Mesenchymal stem cell (in vitro differentiated cells and primary cell): ENCODE measurements around the gene MARK3.

Experiments used
- DNase-seq: peaks from one replicate; pipeline ENCODE4 v3.0.0-alpha.2; 2013
- H2AFZ ChIP-seq: one replicate; pipeline ENCODE4 v1.6.1; 2013; ENCODE audit warnings: low read depth, mild to moderate bottlenecking, control low read depth, inconsistent platforms, low read length, moderate library complexity
- H2AK5ac ChIP-seq: 2 replicates; pipeline ENCODE4 v1.6.1; 2013; ENCODE audit warnings: low read length, moderate library complexity, mild to moderate bottlenecking, inconsistent platforms; ENCODE audit not compliant: severe bottlenecking
- H2BK120ac ChIP-seq: one replicate; pipeline ENCODE4 v1.6.1; 2013; ENCODE audit warnings: low read depth, mild to moderate bottlenecking, inconsistent platforms, low read length, moderate library complexity
- H2BK12ac ChIP-seq, 2 experiments: one replicate each; pipeline ENCODE4 v1.6.1; 2013; ENCODE audit warnings: inconsistent platforms in 2 of 2, low read length in 2 of 2, mild to moderate bottlenecking in 2 of 2, moderate library complexity in 2 of 2, control low read depth in 1 of 2
- H2BK15ac ChIP-seq: one replicate; pipeline ENCODE4 v1.6.1; 2013; ENCODE audit warnings: mild to moderate bottlenecking, low read depth, inconsistent platforms; ENCODE audit not compliant: poor library complexity, severe bottlenecking
- H2BK5ac ChIP-seq: 2 replicates; pipeline ENCODE4 v1.6.1; 2013; ENCODE audit warnings: low read depth, mild to moderate bottlenecking, low read length, control low read depth, inconsistent platforms; ENCODE audit not compliant: poor library complexity, severe bottlenecking
- H3K14ac ChIP-seq, 2 experiments: one replicate each; pipeline ENCODE4 v1.6.1; 2013; ENCODE audit warnings: inconsistent platforms in 2 of 2, low read length in 2 of 2, control low read depth in 1 of 2, mild to moderate bottlenecking in 1 of 2, moderate library complexity in 1 of 2
- H3K18ac ChIP-seq, 2 experiments: one replicate each; pipeline ENCODE4 v1.6.1; 2013; ENCODE audit warnings: inconsistent platforms in 2 of 2, low read length in 2 of 2, control low read depth in 1 of 2, low read depth in 1 of 2, mild to moderate bottlenecking in 1 of 2
- H3K23ac ChIP-seq, 2 experiments: one replicate each; pipeline ENCODE4 v1.6.1; 2013; ENCODE audit warnings: inconsistent platforms in 2 of 2, low read length in 2 of 2, mild to moderate bottlenecking in 2 of 2, moderate library complexity in 2 of 2, control low read depth in 1 of 2
- H3K27ac ChIP-seq: 2 replicates; pipeline ENCODE4 v1.5.1; 2013; ENCODE audit warnings: mild to moderate bottlenecking, moderate library complexity, low read length, control low read depth, inconsistent platforms; ENCODE audit not compliant: poor library complexity, severe bottlenecking
- H3K27me3 ChIP-seq, 2 experiments: 2 replicates each; pipeline versions ENCODE4 v1.6.1 to v1.7.0; 2013; ENCODE audit warnings: low read length in 2 of 2, mild to moderate bottlenecking in 2 of 2, moderate library complexity in 2 of 2, control low read depth in 1 of 2, inconsistent platforms in 1 of 2; ENCODE audit not compliant: control insufficient read depth in 1 of 2, insufficient read depth in 1 of 2
- H3K36me3 ChIP-seq, 2 experiments: 2 replicates each; pipeline versions ENCODE4 v1.6.1 to v1.7.0; 2013; ENCODE audit warnings: low read length in 2 of 2, control low read depth in 1 of 2, inconsistent platforms in 1 of 2, low read depth in 1 of 2, mild to moderate bottlenecking in 1 of 2; ENCODE audit not compliant: insufficient read depth in 2 of 2, control insufficient read depth in 1 of 2
- H3K4ac ChIP-seq, 2 experiments: one replicate each; pipeline ENCODE4 v1.6.1; 2013; ENCODE audit warnings: inconsistent platforms in 2 of 2, low read length in 2 of 2, mild to moderate bottlenecking in 2 of 2, moderate library complexity in 2 of 2, control low read depth in 1 of 2, low read depth in 1 of 2
- H3K4me1 ChIP-seq: 2 replicates; pipeline ENCODE4 v1.6.1; 2013; ENCODE audit warnings: low read depth, low read length, control low read depth; ENCODE audit not compliant: control insufficient read depth, insufficient read depth
- H3K4me2 ChIP-seq: 2 replicates; pipeline ENCODE4 v1.6.1; 2013; ENCODE audit warnings: low read length, mild to moderate bottlenecking, inconsistent platforms; ENCODE audit not compliant: poor library complexity, severe bottlenecking
- H3K4me3 ChIP-seq, 2 experiments: 2 replicates each; pipeline versions ENCODE4 v1.5.1 to v1.7.0; 2013; ENCODE audit warnings: low read length in 2 of 2, mild to moderate bottlenecking in 2 of 2, control low read depth in 1 of 2, low read depth in 1 of 2; ENCODE audit not compliant: insufficient read depth in 1 of 2
- H3K79me1 ChIP-seq: replicated peaks from 2 replicates; pipeline ENCODE4 v1.6.1; 2013; ENCODE audit warnings: mild to moderate bottlenecking, control low read depth, low read length, inconsistent platforms; ENCODE audit not compliant: poor library complexity, severe bottlenecking
- H3K9ac ChIP-seq: 2 replicates; pipeline ENCODE4 v1.7.0; 2013; ENCODE audit warnings: mild to moderate bottlenecking, low read length, moderate library complexity
- H3K9me3 ChIP-seq: 2 replicates; pipeline ENCODE4 v1.7.0; 2013; ENCODE audit warnings: mild to moderate bottlenecking, low read length; ENCODE audit not compliant: control insufficient read depth
- H4K8ac ChIP-seq: one replicate; pipeline ENCODE4 v1.6.1; 2013; ENCODE audit warnings: inconsistent platforms, mild to moderate bottlenecking, low read length, moderate library complexity
- H4K91ac ChIP-seq: one replicate; pipeline ENCODE4 v1.6.1; 2013; ENCODE audit warnings: mild to moderate bottlenecking, low read length, inconsistent platforms
- WGBS: methylation state at CpG from one replicate; pipeline ENCODE4 v1.1.7; 2013; ENCODE audit warnings: mixed read lengths; 5-methylcytosine and 5-hydroxymethylcytosine counted together

Gene MARK3

DNA sequence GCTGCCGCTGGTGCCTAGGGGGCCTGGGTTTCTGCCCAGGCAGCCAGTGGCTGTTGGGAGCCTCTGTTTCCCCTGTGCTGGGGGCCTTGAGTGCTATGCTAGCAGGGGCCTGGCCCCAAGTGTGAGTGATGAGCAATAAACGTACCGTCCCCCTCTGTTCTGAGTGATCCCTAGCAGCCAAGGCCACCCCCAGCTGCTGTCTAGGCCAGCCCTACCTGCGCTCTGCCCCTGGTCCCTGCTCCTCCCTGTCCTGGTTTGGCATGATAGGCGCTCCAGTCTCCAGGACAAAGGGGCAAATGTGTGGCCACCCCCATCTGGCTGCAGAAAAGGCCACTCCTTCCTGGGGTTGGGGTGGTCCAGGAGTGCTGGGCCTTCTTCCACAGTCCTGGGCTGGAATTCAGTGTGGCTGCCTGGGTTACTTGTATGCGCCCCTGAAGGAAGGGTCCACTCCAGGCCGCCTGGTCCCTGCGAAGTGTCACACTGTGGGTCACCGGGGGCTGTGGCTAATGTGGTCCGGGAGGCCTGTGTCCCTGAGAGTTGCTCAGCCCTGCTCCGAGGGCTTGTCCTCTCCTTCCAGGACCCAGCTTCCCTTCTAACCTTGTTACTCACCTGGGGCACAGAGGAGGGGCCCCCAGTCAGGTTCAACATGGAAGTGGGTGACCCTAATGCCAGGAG lies 150.8 kb downstream of the MARK3 start:
- Histone ChIP-seq H3K79me1 (peaks cover 15% of the 10 kb centered on the region), H2BK120ac (no peak overlapping the region), H3K36me3 (peaks cover 12 to 66% of the 10 kb centered on the region in 2 experiments), H4K91ac (no peak overlapping the region), H3K27me3 (no peaks in the 10 kb centered on the region), H3K4me3 (no peak overlapping the region), H2BK5ac (no peak overlapping the region), H2BK12ac (no peak overlapping the region), H2BK15ac (no peak overlapping the region), H3K9ac (no peak overlapping the region), H3K14ac (no peak overlapping the region), H2AFZ (no peak overlapping the region), H4K8ac (no peak overlapping the region), H3K4ac (no peak overlapping the region), H3K4me2 (no peak overlapping the region), H3K9me3 (no peaks in the 10 kb centered on the region), H3K23ac (no peak overlapping the region), H3K27ac (no peak overlapping the region), H3K4me1 (peaks cover 44% of the 10 kb centered on the region), H2AK5ac (no peak overlapping the region), H3K18ac (no peak overlapping the region)
- DNase-seq, result no peak
- 92% methylated on average over 11 of the region's 11 CpGs for WGBS

DNA sequence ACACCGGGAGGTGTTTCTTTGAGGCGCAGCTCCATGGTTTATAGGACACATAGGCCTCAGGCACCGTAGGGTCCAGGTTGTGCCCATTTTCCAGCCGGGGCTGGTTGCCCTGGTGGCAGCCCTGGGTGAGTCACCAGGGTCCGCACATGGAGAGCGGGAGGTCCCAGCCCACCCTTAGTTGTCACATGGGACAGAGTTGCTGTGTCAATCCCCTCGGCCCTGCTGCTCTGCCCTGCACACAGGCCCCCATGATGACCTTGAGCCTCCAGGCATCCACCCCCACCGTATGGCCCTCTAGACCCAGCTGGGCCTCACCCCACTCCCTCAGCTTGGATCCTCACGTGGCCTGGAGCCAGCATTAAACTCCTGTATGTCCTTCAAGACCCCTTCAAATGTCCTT lies 151.5 kb downstream of the MARK3 start:
- H3K18ac ChIP-seq, result no peak overlapping the region
- no peak overlapping the region for H2BK15ac ChIP-seq
- no peak overlapping the region for H2BK5ac ChIP-seq
- no peaks in the 10 kb centered on the region for H3K27me3 ChIP-seq
- no peak overlapping the region for H3K4me3 ChIP-seq
- no peak overlapping the region for H4K91ac ChIP-seq
- no peak overlapping the region for H2BK12ac ChIP-seq
- 89% methylated on average over 9 of the region's 9 CpGs for WGBS
- no peak overlapping the region for H2BK120ac ChIP-seq
- no peak overlapping the region for H3K4me2 ChIP-seq
- DNase-seq, result no peak
- H3K27ac ChIP-seq, result no peak overlapping the region
- H3K4me1 ChIP-seq, result peaks cover 45% of the 10 kb centered on the region
- no peak overlapping the region for H2AFZ ChIP-seq
- peaks cover 9% of the 10 kb centered on the region for H3K79me1 ChIP-seq
- no peak overlapping the region for H2AK5ac ChIP-seq
- H3K23ac ChIP-seq, result no peak overlapping the region
- peak overlapping the region; percentile 66 for H3K9ac ChIP-seq
- peaks cover 9 to 60% of the 10 kb centered on the region in 2 experiments for H3K36me3 ChIP-seq
- H4K8ac ChIP-seq, result no peak overlapping the region
- H3K9me3 ChIP-seq, result no peaks in the 10 kb centered on the region
- H3K14ac ChIP-seq, result no peak overlapping the region
- H3K4ac ChIP-seq, result no peak overlapping the region

DNA sequence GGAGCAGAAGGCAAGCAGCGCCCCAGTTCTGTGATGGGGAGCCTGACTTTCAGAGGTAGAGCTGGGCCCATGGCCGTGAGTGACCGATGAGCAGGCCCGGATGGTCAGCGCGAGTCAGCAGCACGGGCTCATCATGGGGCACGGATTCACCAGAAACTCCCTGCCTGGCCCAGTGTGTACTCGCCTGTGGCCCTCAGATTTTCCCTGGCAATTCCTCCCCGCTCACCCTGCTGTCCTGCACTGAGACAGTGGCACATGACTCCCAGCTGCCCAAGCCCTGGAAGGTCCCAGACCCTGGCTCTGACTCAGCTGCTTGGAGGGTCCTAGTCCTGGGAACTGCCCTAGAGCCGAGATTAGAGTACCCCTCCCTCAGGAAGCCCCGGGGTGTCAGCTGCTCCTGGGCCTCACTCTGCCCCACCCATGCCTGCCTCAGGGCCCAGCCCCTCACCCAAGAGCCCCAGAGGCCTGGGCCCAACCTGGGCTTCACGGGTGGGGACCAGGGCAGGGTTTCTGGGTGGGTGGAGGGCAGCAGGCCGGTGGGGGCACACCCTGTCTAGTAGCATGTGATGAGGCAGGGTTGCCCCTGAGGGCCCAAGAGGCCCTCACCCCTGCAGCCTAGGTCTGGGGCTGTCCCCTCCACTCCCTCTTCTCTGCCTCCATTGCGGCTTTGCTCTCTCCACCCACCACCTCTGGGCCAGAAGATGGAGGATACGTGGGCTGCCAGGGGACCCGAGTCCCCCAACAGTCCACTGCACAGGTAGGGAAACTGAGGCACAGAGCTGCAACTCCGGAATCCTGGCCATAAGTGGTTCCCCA lies 152.2 kb downstream of the MARK3 start:
- H3K18ac ChIP-seq, result peak overlapping the region in 1 of 2 experiments; percentile 23
- no peak overlapping the region for H3K14ac ChIP-seq
- peaks cover 5 to 53% of the 10 kb centered on the region in 2 experiments for H3K36me3 ChIP-seq
- H3K4me2 ChIP-seq, result no peak overlapping the region
- H2BK120ac ChIP-seq, result no peak overlapping the region
- H2AK5ac ChIP-seq, result no peak overlapping the region
- 87% methylated on average over 15 of the region's 18 CpGs for WGBS
- no peak overlapping the region for H3K4me3 ChIP-seq
- H3K9me3 ChIP-seq, result no peaks in the 10 kb centered on the region
- H3K27ac ChIP-seq, result no peak overlapping the region
- no peak overlapping the region for H2BK15ac ChIP-seq
- H3K23ac ChIP-seq, result no peak overlapping the region
- no peak overlapping the region for H2BK5ac ChIP-seq
- H2BK12ac ChIP-seq, result no peak overlapping the region
- peak; percentile 23 for DNase-seq
- H3K27me3 ChIP-seq, result no peaks in the 10 kb centered on the region
- H2AFZ ChIP-seq, result no peak overlapping the region
- H4K8ac ChIP-seq, result no peak overlapping the region
- peaks cover 46% of the 10 kb centered on the region for H3K4me1 ChIP-seq
- H3K4ac ChIP-seq, result no peak overlapping the region
- peak overlapping the region; percentile 66 for H3K9ac ChIP-seq
- H4K91ac ChIP-seq, result peak overlapping the region; percentile 43
- H3K79me1 ChIP-seq, result peaks cover 3% of the 10 kb centered on the region

DNA sequence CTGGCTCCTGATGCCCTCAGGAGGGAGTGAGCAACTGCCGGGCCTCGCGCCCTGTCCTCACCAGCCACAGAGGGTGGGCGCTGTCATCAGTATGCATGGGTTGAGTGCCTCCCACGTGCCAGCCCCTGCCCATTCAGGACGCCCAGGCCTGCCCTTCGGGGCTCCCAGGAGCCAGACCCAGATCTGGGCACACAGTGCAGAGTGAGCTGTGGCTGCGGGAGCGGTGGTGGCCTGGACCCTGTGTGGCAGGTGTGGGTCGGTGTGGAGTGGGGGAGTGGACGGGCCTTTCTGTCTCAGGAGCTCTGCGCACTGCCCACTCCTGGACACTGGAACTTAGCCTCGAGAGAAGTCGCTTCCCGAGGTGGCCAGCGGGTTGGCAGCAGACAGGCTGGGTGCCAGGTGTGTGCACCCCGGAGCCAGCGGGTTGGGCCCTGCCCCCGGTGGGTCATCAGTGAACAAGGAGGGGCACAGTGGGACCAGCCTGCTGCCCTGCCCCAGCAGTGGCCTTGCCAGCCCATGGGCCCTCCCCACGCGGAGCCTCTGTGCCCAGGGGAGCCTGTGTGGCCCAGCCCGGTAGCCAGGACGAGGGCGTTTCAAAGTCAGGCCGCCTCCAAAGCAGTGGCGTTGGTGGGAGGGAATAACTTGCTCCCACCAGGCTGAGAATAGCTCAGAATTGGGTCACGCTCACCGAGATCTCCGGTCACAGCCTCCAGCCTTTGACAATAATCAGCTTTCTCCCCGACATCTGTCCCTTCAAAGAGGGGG lies 153.3 kb downstream of the MARK3 start:
- no peaks in the 10 kb centered on the region for H3K79me1 ChIP-seq

More for the DNA sequence above, 153.3 kb downstream of the MARK3 start:
- peak overlapping the region; percentile 39 for H2BK15ac ChIP-seq
- H3K23ac ChIP-seq, result no peak overlapping the region
- H2BK5ac ChIP-seq, result no peak overlapping the region
- H3K4me2 ChIP-seq, result no peak overlapping the region
- H3K14ac ChIP-seq, result no peak overlapping the region
- H3K27ac ChIP-seq, result no peak overlapping the region
- peaks cover 0 to 42% of the 10 kb centered on the region in 2 experiments for H3K36me3 ChIP-seq
- DNase-seq, result no peak
- H4K91ac ChIP-seq, result peak overlapping the region; percentile 18
- H3K9ac ChIP-seq, result peak overlapping the region; percentile 22
- H2BK120ac ChIP-seq, result no peak overlapping the region
- 80% methylated on average over 30 of the region's 30 CpGs for WGBS
- H2AFZ ChIP-seq, result no peak overlapping the region
- no peak overlapping the region for H2AK5ac ChIP-seq
- H3K4me1 ChIP-seq, result peaks cover 53% of the 10 kb centered on the region
- H3K4me3 ChIP-seq, result no peak overlapping the region
- H3K18ac ChIP-seq, result no peak overlapping the region
- no peak overlapping the region for H4K8ac ChIP-seq
- H3K27me3 ChIP-seq, result no peaks in the 10 kb centered on the region
- H3K4ac ChIP-seq, result no peak overlapping the region
- no peak overlapping the region for H2BK12ac ChIP-seq
- H3K9me3 ChIP-seq, result no peaks in the 10 kb centered on the region
